Neural cell (in vitro differentiated cells): ENCODE results near the gene DENND4B. TPM values are rescaled to one million over a fixed set of nuclear protein-coding genes. Genes with fewer than 3 reads are reported as not detected.

Experiments used
- H2AFZ ChIP-seq: fragments of 200-600, 300-800 bp; sonication (generic), shearing (Covaris generic); 2 replicates; pipeline ENCODE4 v1.6.0; 2014; ENCODE audit warnings: low read depth, mild to moderate bottlenecking, antibody characterized with exemption, low read length, moderate library complexity
- H3F3A ChIP-seq: fragments of 200-600 bp; shearing (Covaris generic); 2 replicates; pipeline ENCODE4 v1.6.1; 2016; ENCODE audit warnings: mild to moderate bottlenecking, moderate library complexity, mixed read lengths, antibody characterized with exemption, low read length; ENCODE audit not compliant: insufficient read depth, poor library complexity, severe bottlenecking
- H3K27ac ChIP-seq: fragments of 200-600, 300-800 bp; sonication (generic), shearing (Covaris generic); 2 replicates; pipeline ENCODE4 v1.5.1; 2014; ENCODE audit warnings: mild to moderate bottlenecking, low read length, moderate library complexity
- H3K27me3 ChIP-seq: fragments of 300-800, 200-600 bp; sonication (generic), shearing (Covaris generic); 2 replicates; pipeline ENCODE4 v1.6.0; 2014; ENCODE audit warnings: mild to moderate bottlenecking, low read depth, low read length, moderate library complexity; ENCODE audit not compliant: insufficient read depth
- H3K36me3 ChIP-seq: fragments of 300-800, 200-600 bp; sonication (generic), shearing (Covaris generic); 2 replicates; pipeline ENCODE4 v1.5.1; 2014; ENCODE audit warnings: mild to moderate bottlenecking, antibody characterized with exemption, low read length, moderate library complexity; ENCODE audit not compliant: insufficient read depth
- H3K4me2 ChIP-seq: fragments of 300-800, 200-600 bp; sonication (generic), shearing (Covaris generic); 2 replicates; pipeline ENCODE4 v1.6.0; 2014; ENCODE audit warnings: mild to moderate bottlenecking, low read length
- H3K4me3 ChIP-seq: fragments of 300-800, 200-600 bp; sonication (generic), shearing (Covaris generic); 2 replicates; pipeline ENCODE4 v1.5.1; 2014; ENCODE audit warnings: mild to moderate bottlenecking, low read length, moderate library complexity
- H3K79me2 ChIP-seq: fragments of 200-600 bp; shearing (Covaris generic); replicated peaks from 2 replicates; pipeline ENCODE4 v1.6.0; 2014; ENCODE audit warnings: mild to moderate bottlenecking, low read length, moderate library complexity; ENCODE audit not compliant: insufficient read depth
- H3K9ac ChIP-seq: fragments of 300-800, 200-600 bp; sonication (generic), shearing (Covaris generic); 2 replicates; pipeline ENCODE4 v1.6.1; 2016; ENCODE audit warnings: mild to moderate bottlenecking, low read length, mixed read lengths
- H3K9me2 ChIP-seq: fragments of 200-600 bp; shearing (Covaris generic); 2 replicates; pipeline ENCODE4 v1.6.1; 2016; ENCODE audit warnings: mild to moderate bottlenecking, low read length, mixed read lengths; ENCODE audit not compliant: insufficient read depth
- H3K9me3 ChIP-seq: fragments of 200-600, 300-800 bp; sonication (generic), shearing (Covaris generic); 2 replicates; pipeline ENCODE4 v1.6.1; 2016; ENCODE audit warnings: mild to moderate bottlenecking, mixed run types, low read length, moderate library complexity, mixed read lengths
- H4K20me1 ChIP-seq: fragments of 200-600 bp; shearing (Covaris generic); 2 replicates; pipeline ENCODE4 v1.6.1; 2016; ENCODE audit warnings: mild to moderate bottlenecking, mixed run types; ENCODE audit not compliant: insufficient read depth
- EP300 ChIP-seq: fragments of 450-650 bp; conservative IDR thresholded peaks from 2 replicates; pipeline ENCODE4 v1.6.1; 2014; ENCODE audit warnings: antibody characterized with exemption, mild to moderate bottlenecking, moderate library complexity; ENCODE audit not compliant: poor library complexity, severe bottlenecking
- EZH2 ChIP-seq: fragments of 200-600, 300-800 bp; shearing (Covaris generic), sonication (generic); IDR thresholded peaks from 2 replicates; pipeline ENCODE4 v1.6.1; 2014; ENCODE audit warnings: antibody characterized with exemption, low read length, borderline replicate concordance, mild to moderate bottlenecking; ENCODE audit not compliant: insufficient read depth, poor library complexity, severe bottlenecking
- MXI1 ChIP-seq: fragments of 450-650 bp; conservative IDR thresholded peaks from 2 replicates; pipeline ENCODE4 v1.6.1; 2014; ENCODE audit warnings: antibody characterized with exemption, mild to moderate bottlenecking; ENCODE audit not compliant: poor library complexity, severe bottlenecking
- POLR2AphosphoS5 ChIP-seq: IDR thresholded peaks from 2 replicates; pipeline ENCODE4 v1.6.1; 2012
- RAD21 ChIP-seq: fragments of 450-650 bp; conservative IDR thresholded peaks from 2 replicates; pipeline ENCODE4 v1.6.1; 2014; ENCODE audit warnings: antibody characterized with exemption, mild to moderate bottlenecking, moderate library complexity
- SMC3 ChIP-seq: fragments of 450-650 bp; conservative IDR thresholded peaks from 2 replicates; pipeline ENCODE4 v1.6.1; 2014; ENCODE audit warnings: antibody characterized with exemption, mild to moderate bottlenecking, moderate library complexity; ENCODE audit not compliant: poor library complexity
- TAF1 ChIP-seq: IDR thresholded peaks from 2 replicates; pipeline ENCODE4 v1.6.1; 2012; ENCODE audit warnings: low read depth
- polyA plus RNA-seq: library from polyadenylated mRNA; depleted of rRNA; stranded (reverse); fragments of >200 nt; gene quantifications from 2 replicates; pipeline ENCODE4 v1.2.3, GENCODE V29; 2014
- TF ChIP-seq, protein P1 (sequence below): fragments of 450-650 bp; IDR thresholded peaks from 2 replicates; pipeline ENCODE4 v1.5.1; 2014; ENCODE audit warnings: antibody characterized with exemption, mild to moderate bottlenecking, moderate library complexity; ENCODE audit not compliant: poor library complexity, severe bottlenecking
- TF ChIP-seq, protein P2 (sequence below): IDR thresholded peaks from 2 replicates; pipeline ENCODE4 v1.6.1; 2012; ENCODE audit warnings: borderline replicate concordance

The DENND4B gene
- polyA plus RNA-seq, 1 donor from 2014 or later: 25.3 TPM

DNA sequence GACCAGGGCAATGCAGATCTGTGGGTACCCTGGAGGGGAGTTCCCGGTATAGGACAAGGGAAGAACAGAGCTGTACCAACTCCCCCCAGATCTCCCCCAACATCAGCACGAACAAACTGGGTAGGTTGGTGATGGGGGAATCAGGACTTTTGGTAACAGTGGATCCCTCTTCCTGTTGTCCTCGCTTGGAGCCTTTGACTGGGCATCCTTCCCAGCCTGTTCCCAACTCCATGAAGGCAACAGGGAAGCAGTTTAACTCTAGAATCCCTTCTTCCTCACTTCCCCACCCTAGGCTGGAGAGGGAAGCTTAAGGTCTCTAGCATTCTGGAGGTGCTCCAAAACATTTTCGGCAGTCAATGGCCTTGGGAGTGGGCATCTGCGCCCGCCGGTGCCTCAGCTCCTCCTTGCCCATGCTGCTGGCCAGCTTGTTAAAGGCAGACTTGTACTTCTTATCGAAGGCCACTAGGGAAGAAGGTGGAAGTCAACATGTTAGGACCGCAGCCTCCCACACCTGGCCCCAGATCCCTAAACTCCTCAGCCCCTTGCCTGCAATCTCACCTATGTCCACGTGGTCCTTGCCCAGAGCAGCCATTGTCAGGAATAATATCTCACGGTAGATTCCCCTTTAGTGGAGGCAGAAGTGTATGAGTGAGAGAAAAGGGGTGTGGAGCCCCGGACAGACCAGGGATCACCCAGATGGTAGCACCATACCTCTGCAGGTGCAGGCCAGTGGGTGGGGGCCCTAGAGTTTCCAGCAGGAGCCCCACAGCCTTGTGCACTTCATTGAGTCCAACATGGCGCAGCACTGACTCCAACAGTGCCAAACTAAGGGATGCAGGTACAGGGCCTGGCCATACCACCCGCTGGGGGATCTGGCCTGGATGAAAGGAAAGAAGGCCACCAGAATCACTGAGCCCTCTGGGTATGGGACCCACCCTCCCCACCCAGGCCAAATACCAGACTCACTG lies 16.3 kb downstream of the DENND4B start:
- Histone ChIP-seq H3K9me3 (no peaks in the 10 kb centered on the region), H3K36me3 (no peaks in the 10 kb centered on the region), H2AFZ (no peak overlapping the region), H3K9me2 (no peaks in the 10 kb centered on the region), H3K4me3 (no peak overlapping the region), H3F3A (no peaks in the 10 kb centered on the region), H3K27me3 (no peaks in the 10 kb centered on the region), H3K79me2 (no peaks in the 10 kb centered on the region), H3K4me2 (no peak overlapping the region), H3K9ac (no peak overlapping the region), H4K20me1 (no peaks in the 10 kb centered on the region), H3K27ac (no peak overlapping the region)
- no peak for TF ChIP-seq EZH2
- TF ChIP-seq POLR2AphosphoS5: no peak
- no peak for TF ChIP-seq EP300
- TF ChIP-seq, protein P1, sequence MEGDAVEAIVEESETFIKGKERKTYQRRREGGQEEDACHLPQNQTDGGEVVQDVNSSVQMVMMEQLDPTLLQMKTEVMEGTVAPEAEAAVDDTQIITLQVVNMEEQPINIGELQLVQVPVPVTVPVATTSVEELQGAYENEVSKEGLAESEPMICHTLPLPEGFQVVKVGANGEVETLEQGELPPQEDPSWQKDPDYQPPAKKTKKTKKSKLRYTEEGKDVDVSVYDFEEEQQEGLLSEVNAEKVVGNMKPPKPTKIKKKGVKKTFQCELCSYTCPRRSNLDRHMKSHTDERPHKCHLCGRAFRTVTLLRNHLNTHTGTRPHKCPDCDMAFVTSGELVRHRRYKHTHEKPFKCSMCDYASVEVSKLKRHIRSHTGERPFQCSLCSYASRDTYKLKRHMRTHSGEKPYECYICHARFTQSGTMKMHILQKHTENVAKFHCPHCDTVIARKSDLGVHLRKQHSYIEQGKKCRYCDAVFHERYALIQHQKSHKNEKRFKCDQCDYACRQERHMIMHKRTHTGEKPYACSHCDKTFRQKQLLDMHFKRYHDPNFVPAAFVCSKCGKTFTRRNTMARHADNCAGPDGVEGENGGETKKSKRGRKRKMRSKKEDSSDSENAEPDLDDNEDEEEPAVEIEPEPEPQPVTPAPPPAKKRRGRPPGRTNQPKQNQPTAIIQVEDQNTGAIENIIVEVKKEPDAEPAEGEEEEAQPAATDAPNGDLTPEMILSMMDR: no peak
- no peak for TF ChIP-seq RAD21
- no peak for TF ChIP-seq TAF1
- TF ChIP-seq, protein P2, sequence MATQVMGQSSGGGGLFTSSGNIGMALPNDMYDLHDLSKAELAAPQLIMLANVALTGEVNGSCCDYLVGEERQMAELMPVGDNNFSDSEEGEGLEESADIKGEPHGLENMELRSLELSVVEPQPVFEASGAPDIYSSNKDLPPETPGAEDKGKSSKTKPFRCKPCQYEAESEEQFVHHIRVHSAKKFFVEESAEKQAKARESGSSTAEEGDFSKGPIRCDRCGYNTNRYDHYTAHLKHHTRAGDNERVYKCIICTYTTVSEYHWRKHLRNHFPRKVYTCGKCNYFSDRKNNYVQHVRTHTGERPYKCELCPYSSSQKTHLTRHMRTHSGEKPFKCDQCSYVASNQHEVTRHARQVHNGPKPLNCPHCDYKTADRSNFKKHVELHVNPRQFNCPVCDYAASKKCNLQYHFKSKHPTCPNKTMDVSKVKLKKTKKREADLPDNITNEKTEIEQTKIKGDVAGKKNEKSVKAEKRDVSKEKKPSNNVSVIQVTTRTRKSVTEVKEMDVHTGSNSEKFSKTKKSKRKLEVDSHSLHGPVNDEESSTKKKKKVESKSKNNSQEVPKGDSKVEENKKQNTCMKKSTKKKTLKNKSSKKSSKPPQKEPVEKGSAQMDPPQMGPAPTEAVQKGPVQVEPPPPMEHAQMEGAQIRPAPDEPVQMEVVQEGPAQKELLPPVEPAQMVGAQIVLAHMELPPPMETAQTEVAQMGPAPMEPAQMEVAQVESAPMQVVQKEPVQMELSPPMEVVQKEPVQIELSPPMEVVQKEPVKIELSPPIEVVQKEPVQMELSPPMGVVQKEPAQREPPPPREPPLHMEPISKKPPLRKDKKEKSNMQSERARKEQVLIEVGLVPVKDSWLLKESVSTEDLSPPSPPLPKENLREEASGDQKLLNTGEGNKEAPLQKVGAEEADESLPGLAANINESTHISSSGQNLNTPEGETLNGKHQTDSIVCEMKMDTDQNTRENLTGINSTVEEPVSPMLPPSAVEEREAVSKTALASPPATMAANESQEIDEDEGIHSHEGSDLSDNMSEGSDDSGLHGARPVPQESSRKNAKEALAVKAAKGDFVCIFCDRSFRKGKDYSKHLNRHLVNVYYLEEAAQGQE: no peak
- TF ChIP-seq SMC3: no peak
- TF ChIP-seq MXI1: no peak

DNA sequence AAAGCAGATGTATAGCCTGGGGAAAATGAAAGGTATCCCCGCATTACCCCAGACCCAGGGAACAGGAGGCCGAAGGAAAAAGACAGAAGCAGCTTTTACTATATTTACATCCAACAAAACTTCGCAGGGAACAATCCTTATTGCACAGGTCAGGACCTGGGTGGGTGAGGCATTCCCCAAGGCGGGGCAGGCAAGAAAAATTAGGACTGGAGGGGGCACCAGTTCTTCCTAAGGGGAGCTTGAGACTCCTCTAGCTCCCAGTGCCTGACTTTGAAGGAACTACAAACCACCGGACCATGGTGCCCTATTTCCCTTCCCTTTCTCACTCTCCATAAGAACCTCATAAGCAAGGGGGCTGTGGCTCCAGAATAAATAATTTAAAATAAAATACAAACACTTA lies 17.1 kb downstream of the DENND4B start:
- TF ChIP-seq MXI1 (no peak), POLR2AphosphoS5 (no peak), SMC3 (no peak), RAD21 (no peak), EP300 (no peak)
- Histone ChIP-seq H3K79me2 (no peaks in the 10 kb centered on the region), H3K9me2 (no peaks in the 10 kb centered on the region), H3K27me3 (no peaks in the 10 kb centered on the region), H2AFZ (no peak overlapping the region), H3K36me3 (no peaks in the 10 kb centered on the region), H3K4me2 (no peak overlapping the region), H3K9ac (no peak overlapping the region), H3K4me3 (no peak overlapping the region), H3K9me3 (no peaks in the 10 kb centered on the region), H4K20me1 (no peaks in the 10 kb centered on the region), H3K27ac (no peak overlapping the region), H3F3A (no peaks in the 10 kb centered on the region)
